HG02884 (cell line): ENCODE results near the gene PRODH2.

Experiments used
- ATAC-seq: cut with Tn5 transposase; IDR thresholded peaks from one replicate; pipeline ENCODE4 v1.9.1; 2021; ENCODE audit warnings: mild to moderate bottlenecking, moderate library complexity; ENCODE audit not compliant: unreplicated experiment

Gene PRODH2, protein sequence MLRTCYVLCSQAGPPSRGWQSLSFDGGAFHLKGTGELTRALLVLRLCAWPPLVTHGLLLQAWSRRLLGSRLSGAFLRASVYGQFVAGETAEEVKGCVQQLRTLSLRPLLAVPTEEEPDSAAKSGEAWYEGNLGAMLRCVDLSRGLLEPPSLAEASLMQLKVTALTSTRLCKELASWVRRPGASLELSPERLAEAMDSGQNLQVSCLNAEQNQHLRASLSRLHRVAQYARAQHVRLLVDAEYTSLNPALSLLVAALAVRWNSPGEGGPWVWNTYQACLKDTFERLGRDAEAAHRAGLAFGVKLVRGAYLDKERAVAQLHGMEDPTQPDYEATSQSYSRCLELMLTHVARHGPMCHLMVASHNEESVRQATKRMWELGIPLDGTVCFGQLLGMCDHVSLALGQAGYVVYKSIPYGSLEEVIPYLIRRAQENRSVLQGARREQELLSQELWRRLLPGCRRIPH

DNA sequence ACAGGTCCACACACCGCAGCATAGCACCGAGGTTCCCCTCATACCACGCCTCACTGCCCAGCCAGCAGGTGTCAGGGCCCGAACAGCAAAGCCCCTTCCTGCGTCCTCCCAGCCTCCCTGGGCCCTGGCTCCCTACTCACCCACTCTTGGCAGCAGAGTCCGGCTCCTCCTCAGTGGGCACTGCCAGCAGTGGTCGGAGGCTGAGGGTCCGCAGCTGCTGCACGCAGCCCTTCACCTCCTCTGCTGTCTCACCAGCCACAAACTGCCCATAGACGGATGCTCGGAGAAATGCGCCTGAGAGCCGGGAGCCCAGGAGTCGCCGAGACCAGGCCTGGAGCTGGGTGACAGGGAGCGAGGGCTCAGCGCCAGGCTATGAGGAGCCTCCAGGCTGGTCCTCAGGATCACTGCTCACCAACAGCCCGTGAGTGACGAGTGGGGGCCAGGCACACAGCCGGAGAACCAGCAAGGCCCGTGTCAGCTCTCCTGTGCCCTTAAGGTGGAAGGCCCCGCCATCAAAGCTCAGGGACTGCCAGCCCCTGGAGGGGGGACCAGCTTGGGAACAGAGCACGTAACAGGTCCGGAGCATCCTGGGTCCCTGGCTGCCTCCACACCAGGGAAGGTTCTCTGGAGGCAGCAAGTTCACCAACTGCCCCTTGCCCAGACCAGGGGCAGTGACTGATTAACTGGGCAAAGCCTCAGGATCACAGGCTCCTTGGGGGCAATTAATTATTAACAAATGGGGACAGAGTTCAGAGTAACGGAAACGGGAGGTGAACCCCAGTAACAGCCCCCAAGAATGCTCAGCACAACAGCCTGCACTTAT, at the start of gene PRODH2:
TSS of gene PRODH2 (minus strand) at position 626 of the 823 bp plus-strand sequence. CDS start at position 586, 40 bp downstream.
- ATAC-seq = no peak

DNA sequence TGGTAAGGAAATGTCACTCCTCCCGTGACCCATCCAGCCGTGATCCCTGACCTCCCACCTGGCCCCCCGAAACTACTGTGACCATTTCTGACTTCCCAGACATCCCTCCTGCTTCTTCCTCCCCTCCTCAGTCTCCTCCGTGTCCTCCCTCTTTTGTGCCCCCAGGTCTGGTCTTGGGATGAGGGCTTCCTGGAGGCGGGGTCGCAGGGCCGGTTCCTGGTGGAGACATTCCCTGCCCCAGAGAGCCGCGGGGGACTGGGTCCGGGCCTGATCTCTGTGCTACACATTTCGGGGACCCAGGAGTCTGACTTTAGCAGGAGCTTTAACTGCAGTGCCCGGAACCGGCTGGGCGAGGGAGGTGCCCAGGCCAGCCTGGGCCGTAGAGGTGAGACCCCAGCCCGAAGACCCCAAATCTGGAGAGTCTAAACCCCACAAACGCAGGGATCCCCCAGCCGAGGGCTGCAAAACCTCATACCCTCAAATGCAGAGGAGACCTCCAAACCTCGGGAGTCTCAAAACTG, 49.1 kb upstream of the PRODH2 start:
- ATAC-seq = no peak

DNA sequence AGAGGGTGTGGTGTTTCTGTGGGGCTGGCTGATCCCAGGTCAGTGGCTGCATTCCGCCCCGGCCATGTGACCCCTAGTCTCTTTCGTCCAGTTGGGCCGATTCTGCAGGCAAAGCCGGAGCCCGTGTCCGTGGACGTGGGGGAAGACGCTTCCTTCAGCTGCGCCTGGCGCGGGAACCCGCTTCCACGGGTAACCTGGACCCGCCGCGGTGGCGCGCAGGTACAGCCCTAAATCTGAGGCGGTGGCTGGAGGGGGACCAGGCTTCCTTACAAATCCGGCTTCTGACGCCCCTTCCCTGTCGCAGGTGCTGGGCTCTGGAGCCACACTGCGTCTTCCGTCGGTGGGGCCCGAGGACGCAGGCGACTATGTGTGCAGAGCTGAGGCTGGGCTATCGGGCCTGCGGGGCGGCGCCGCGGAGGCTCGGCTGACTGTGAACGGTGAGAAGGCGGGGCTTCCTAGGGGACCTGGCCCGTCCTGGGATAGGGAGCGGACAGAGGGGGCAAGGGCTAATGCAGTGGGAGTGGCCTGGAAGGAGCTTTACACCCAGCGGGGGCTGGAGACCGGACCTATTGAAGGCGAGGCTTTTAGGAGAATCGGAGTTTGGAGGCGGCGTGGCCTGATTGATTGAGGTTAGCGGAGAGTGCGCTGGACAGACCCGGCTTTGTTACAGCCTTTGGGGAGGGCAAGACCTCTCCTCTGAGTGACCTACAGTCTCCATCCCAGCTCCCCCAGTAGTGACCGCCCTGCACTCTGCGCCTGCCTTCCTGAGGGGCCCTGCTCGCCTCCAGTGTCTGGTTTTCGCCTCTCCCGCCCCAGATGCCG, 48.4 kb upstream of the PRODH2 start:
- ATAC-seq = no peak

DNA sequence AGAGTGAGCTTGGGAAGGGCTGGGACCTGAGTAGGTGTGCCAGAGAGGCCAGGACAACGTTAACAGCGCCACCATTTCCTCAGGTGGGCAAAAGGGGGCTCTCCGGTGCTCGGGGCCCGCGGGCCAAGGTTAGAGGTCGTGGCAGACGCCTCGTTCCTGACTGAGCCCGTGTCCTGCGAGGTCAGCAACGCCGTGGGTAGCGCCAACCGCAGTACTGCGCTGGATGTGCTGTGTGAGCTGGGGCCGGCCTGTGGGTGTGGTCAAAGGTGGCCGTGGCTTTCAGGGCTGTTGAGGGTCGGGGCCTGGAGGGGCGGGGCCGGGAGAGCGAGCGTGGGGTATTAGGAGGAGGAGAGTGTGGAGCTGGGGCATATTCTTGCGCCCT, 47.8 kb upstream of the PRODH2 start:
- no peak for ATAC-seq

DNA sequence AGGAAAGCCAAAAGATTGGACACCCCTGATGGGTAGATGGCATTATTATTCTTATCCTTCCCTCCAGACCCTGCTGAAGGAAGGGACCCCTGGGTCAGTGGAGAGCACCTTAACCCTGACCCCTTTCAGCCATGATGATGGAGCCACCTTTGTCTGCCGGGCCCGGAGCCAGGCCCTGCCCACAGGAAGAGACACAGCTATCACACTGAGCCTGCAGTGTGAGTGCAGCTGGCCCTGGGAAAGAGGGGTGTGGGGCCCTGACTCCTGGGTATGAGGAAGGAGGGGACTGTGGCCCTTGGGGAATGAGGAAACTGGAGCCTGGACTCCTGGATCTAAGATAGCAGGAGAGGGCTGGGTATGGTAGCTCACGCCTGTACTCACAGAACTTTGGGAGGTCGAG, 46.8 kb upstream of the PRODH2 start:
- no peak for ATAC-seq

DNA sequence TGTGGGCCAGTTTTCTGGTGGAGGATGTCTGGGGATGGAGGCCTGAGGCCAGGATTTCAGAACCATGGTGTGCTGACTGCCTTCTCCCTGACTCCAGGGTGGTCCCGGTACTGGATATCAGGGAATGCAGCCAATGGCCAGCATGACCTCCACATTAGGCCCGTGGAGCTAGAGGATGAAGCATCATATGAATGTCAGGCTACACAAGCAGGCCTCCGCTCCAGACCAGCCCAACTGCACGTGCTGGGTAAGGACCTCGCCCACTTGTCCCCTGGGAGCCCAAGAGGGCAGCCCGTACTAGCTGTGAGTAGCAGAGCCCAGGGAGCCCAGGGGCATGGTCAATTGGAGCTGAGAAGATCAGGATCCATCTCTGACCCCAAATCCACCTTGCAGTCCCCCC, 45.7 kb upstream of the PRODH2 start:
- ATAC-seq = no peak

DNA sequence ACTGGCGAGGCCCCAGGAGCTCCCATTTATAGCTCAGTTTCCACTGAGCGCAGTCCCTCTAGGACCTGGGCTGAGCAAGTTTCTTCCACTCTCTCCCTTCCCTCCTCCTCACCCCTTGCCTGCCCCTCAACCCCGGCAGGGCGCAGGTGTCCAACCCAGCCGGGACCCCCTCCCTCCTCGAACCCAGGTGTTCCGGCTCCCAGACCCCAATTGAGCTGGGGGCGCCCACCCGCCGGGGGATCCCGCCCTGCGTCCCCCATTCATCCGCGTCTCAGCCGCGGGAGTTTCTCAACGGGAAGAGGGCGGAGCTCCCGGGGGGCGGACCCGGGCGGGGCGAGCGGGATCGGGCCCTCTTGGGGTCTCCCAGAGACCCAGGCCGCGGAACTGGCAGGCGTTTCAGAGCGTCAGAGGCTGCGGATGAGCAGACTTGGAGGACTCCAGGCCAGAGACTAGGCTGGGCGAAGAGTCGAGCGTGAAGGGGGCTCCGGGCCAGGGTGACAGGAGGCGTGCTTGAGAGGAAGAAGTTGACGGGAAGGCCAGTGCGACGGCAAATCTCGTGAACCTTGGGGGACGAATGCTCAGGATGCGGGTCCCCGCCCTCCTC, 44.0 kb upstream of the PRODH2 start, which contains the start of gene KIRREL2:
TSS of gene KIRREL2 (plus strand) at position 366 of the 604 bp plus-strand sequence. CDS start at position 575, 209 bp downstream.
- ATAC-seq = no peak

DNA sequence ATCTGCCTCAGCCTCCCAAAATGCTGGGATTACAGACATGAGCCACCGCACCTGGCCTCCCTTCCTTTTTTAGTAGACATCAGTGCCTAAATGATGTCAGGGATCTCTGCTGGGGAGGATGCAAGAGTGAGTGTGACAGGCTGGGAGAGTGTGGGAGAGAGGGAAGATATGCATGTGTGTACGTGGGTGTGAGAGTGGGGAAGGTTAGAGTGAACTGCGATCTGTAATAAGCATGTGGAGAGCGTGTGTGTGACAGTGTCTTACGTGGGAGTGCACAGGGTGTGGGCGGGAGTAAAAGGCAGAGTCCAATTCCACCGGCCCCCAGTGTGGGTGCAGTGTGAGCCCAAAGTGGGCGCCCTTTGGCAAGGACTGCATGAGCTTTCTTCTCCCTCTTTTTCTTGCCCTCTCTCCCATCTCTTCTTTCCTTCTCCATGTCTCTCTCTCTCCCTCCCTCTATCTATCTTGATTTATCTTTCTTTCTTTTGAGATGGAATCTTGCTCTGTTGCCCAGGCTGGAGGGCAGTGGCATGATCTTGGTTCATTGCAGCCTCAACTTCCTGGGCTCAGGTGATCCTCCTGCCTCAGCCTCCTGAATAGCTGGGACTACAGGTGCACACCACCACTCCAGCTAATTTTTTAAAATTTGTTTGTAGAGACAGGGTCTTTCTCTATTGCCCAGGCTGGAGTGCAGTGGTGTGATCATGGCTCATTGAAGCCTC, 40.6 kb upstream of the PRODH2 start:
- no peak for ATAC-seq

DNA sequence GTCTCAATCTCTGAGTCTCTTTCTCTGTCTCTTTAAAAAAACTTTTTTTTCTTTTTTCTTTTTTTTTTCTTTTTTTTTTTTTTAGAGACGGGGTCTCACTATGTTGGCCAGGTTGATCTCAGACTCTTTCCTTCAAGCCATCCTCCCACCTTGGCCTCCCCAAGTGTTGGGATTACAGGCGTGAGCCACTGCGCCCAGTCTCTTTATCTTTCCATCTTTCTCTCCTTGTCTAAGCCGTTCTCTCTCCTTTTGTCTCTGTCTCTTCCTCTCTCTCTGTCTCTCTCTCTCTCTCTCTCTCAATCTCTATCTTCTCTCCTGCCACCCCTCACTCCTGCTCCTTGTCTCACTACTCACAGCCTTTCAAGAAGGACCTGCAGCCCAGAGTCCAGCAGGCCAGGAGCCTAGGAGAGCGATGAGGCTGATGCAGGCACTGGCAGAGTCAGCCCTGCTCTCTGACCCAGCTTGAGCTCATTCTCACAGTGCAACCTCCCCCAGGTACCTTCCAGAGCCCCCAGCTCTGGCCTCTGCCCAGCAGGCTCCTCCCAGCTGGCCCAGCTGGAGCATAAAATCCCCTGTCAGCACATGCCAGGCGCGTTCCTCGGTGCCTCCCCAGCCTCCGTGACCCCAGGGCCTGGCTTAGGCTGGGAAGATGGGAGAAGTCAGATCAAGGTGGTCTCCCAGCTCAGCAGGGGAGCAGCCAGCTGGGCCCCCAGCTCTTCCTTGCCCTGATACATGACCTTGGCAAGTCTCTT, 39.6 kb upstream of the PRODH2 start, which contains the start of gene NPHS1:
TSS of gene NPHS1 (minus strand) at position 476 of the 752 bp plus-strand sequence. CDS start 667 bp downstream, outside the sequence.
- no peak for ATAC-seq

DNA sequence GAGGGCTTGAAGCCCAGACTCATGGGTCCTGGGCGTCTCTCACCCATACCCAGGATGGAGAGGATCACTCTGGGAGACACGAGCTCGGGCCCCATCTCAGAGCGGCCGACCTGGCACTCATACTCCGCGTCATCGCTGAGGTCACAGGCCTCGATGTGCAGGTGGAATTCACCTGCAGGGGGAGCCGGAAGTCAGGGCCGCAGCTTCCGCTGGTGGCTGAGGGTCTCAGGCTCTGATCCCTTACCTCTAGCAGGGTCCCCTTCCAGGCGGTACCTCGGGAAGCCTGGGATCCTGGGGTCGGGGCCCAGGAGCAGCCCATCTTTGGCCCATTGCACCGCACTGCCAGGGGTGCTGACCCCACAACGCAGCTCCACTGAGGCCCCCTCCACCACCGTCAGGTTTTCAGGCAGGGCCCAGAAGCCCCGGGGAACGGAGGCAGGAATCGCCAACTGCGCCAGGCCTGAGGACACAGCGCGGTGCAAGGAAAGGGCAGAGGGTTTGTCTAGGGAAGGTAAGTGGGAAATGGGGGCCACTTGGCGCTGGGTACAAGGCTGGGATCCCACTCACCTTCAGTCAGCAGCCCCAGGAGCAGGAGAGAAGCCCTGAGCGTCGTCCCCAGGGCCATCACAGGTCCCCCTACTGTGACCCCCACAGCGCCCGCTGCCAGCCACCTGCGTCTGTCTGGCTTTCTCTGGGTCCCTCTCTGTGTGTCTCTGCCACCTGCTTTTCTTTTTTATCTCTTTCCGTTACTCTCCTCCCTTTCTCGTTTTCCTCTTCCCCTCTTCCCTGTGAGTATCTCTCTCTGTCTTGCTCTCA, 38.8 kb upstream of the PRODH2 start:
- no peak for ATAC-seq

DNA sequence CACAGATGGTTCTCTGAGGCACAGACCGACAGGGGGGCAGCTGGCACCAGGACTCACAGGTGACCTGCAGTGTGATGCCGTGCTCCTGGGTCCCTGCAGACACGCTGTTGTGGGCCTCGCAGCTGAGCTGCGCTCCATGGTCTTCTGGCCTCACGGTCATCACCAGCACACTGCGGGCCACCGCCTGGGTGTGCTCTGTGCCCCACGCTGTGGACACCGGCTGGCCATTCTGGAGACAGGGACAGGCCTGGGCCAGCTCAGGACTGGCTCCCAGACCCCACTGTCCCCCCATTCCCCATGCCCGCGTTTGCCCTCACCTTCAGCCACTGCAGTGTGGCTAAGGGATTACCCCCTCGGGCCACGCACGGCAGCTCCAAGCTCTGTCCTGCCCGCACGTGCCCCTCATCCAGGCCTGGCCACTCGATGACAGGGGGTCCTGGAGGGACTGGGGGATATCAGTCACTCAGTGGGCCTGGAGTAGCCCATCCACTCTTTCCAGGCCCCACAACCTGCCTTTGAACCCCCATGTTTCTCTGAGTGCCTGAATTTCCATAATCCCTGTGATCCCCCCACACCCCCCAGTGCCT, 36.4 kb upstream of the PRODH2 start:
- no peak for ATAC-seq

DNA sequence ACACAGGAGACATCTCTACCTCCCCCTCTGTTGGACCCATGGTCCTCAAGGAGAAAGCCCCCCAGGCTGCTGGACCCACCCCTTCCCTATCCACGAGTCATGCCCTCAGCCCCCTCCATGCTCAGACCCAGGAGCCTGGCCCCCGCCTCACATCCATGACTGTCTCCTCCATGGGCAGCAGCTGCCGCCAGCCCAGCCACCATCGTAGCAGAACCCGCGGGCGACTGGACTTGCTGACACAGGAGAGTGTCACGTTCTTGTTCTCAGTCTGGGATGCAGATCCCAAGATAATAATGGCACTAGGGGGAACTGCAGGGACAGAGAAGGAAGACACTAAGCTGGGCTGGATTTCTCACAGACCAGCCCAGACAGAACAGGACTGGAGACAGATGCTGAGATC, 35.8 kb upstream of the PRODH2 start:
- ATAC-seq = no peak

DNA sequence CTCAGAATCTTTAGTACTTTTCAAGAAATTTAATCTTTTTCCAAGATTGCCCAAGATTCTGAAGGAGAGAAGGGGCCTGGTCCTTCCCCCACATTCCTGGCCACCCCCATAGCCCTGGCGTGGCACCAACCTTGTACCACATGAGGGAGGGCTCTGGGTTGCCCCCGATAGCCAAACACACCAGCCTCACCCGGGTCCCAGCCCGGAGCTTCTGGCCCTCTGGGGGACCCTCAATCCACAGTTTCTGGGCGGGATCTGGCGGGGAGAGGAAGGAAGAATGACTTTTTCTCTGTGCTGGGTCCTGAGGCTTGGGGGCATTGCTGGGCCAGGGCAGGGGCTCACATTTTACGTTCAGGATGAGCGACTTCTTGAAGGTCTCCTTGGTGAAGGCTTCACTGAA, 35.3 kb upstream of the PRODH2 start:
- no peak for ATAC-seq

DNA sequence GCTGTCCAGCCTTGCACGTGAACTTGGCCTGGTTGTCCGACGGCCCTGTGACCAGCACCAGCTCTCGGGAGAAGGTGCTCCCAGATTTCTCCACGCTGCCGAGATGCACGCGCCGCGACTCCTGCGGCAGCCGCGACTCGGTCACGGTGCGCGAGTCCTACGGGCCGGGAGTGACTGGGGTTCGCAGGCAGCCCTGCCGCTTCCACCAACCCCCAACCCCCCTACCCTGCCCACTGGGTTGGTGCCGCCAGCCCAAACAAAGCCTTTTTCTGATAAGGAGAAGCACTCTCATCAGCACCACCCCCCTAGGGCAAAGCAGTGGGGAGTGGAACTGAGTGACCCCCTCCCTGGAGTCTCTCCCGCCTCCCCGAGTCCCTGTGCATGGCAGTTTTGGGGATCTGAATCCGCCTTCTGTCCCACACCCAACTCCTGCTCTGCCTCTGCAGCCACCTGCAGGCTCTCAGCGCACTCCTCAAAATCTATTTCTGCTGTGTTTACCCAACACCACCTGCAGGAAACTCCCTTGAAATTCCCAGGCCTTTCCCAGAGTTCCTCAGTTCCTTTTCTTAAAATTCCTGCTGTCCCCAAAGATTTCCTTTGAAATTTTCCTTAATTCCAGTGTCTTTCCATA, 33.5 kb upstream of the PRODH2 start:
- ATAC-seq = no peak

DNA sequence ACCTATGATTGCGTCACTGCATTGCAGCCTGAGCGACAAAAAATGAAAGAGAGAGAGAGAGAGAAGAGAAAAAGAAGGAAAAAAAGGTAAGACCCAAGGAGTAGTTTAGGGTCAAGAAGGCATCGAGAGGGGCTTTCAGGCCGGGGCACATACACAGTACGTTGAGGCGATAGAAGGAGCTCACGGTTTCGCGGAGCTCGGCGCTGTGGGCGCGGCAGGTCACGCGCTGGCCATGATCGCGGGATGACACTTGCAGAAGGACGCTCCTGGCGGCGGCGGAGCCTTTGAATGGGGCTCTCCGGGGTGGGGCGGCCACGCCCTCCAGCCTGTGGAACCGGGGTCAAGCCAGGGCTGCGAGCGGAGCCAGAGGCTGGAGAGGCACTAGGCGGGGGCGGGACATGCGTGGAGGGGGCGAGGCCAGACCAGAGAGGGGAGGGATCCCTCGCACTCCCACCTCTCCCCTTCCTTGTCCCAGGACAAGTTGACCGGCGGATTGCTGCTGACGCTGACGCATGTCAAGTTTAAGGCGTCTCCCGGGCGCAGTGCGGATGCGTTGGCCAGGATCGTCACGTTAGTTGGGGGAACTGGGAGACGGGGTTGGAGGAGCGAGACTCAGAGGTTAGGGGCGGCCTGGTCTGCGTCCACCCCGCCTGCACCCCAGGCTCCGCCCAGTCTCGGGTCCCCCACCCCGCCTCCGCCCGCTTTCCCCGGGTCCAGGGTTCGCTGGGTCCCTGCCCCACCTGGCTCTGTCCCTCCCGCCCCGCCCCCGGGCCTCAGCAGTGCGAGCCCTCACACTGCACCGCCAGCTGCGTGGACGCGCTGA, 32.8 kb upstream of the PRODH2 start:
- no peak for ATAC-seq

DNA sequence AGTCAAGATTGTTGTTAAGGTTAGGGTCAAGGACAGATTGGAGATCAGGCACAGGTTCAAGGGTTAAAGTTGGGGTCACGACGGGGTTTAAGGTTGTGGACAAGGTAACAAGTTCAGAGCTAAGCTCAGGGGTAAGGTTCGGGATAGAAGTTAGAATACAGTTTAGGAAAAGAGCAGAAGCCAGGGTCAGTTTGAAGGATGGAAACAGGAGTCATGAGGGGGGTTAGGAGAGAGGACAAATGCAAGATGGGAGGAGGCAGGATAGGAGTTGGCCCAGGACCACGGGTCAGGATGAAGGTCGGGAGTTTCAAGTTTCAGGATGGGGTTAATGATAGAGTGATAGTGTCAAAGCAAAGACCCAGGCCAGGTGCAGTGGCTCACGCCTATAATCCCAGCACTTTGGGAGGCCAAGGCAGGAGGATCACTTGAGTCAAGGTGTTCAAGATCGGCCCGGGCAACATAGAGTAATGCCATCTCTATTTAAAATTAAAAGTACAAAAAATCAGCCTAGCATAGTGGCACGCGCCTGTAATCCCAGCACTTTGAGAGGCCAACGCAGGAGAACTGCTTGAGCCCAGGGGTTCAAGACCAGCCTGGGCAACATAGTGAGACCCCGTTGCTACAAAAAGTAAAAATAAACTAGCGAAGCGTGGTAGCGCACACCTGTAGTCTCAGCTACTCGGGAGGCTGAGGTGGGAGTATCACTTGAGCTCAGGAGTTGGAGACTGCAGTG, 32.0 kb upstream of the PRODH2 start:
- ATAC-seq = no peak
